Left hindlimb (tissue), 1 donor: ENCODE data around the gene ACAN.
"Not testable (repeated sequence)": the region's sequence is repeated elsewhere in the genome, so short reads cannot be mapped to it uniquely, and the experiment has no call there.

Experiments
- DNase-seq: peaks from one replicate; pipeline ENCODE4 v3.0.0-alpha.2; 2018

The ACAN gene

DNA sequence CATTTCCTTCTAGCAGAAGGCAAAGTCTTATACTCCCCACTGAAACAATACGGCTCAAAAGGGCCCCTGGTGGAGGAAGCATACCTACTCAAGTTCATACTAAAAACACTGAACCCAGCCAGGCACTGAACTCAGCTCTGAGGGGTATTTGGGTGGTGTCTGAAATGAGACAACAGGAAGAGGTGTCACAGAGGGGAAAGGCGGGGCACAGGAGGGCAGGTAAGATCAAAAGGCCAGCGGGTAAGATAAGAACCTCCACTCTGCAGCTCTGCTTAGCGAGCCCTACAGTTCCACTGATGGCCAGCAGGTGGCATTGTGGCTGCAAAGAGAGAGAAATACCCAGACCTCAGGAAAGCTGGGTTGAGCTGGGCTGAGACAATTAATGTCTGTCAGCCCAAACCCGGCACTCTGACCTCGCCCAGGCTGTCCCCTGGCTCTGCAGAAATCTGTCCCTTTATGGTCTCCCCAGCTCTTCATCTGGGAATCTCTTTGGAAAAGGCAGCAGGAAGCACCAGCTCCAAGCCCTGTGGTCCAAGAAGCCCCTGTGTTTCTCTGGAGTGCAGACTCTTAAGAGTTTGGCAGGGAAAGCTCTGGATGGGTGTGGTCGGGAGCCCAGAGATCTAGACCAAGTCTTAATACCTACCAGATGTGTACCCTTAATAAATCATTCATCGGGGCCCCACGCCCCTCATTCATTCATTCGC is 101.5 kb downstream of the ACAN start:
- DNase-seq = peak; percentile 77

DNA sequence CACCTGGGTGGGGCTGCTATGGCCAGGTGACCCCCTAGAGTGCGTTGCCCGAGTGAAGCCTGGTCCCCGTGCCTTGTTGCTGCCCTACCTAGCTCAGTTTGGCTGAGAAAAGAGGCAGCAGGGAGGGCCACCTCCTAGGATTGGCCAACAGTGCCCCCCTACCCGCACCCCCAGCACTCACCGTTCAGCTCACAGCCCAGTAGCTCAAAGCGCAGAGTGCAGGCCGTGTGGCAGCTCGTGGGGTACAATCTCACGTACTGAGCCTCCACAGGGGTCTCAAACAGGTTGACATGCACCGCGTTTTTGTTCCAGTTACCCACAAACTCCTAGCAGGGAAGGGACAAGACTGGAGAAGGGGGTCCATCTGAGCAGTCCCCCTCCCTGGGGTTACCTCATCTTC is 102.3 kb downstream of the ACAN start:
- no peak for DNase-seq

DNA sequence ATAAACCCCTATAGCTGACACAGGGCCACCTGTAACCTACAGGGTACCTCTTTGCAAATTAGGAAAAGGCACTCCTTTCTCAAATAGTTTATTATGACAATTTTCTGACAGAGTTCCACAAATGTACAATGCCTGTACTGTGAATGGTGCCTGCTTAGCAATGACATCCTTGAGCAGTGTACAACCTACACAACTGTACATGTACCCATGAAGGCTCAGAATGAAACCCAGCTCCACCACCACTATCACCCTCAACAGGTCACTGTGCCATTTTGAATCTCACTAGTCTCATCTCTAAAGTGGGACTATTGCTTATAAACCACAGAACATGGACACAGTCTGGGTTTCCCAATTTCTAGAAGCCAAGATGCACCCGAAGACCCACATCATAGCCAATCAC is 102.9 kb downstream of the ACAN start:
- no peak for DNase-seq

GRCh38 chr15:88906551-88906950 is 103.3 kb downstream of the ACAN start:
- no peak for DNase-seq

GRCh38 chr15:88907111-88907510 is 103.9 kb downstream of the ACAN start:
- DNase-seq = no peak

- DNase-seq = no peak
Observed at GRCh38 chr15:88908123-88908522, 104.9 kb downstream of the ACAN start.

GRCh38 chr15:88908697-88909621 is 105.7 kb downstream of the ACAN start:
- DNase-seq = no peak

DNA sequence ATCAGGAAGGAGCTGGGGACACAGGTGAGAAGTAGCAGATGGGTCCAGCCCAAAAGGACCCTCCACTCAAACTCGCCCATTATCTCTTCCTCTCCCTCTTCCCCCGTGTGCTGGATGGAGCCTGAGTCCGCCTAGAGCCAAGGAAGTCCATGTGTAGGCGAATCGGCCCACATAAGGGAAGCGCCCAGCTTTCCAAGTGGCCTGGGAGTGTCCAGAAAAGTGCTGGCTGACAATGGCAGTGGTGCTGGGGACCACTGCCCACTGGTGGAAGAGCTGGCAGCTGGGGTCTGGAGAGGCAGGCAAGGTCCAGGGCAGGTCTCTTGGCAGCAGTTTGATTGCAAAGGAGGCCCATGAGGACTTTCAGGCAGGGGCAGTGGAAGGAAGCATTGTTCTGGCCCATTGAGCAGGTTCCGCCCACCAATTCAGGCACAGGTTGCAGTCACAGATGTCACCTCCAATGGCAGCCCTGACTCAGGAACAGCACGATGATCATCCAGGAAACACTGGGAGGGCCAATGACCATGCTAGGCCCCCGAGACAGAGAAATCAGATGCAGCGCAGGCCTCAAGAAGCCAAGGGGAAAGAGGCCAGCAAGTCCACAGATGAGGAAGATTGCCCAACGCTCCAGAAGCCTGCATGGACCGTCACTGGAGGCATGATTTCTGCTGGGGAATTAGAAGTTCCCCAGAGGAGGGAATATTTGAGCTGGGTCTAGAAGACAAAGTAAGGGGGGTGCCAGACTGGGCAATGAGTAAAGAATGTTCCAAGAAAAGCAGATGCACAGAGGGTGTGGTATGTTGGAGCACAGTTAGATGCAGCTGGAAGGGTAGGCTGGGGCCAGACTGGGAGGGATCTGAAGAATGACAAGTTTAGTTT is 107.0 kb downstream of the ACAN start:
- DNase-seq = no peak

DNA sequence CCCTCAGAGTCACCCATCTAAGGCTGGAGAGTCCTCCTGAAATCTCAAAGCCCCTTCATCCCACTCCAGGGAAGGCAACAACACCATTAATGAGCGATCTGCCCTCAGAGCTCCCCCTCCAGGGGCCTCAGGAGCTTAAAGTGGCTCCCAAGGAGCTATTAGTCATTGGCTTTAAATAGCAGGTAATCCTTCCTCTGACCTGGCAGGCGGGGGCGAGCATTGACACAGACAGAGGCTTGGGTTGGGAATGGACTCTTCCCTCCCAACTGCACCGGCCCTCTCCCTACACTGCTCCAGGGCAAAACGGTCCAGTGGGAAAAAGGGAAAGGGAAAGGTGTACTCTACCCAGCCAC is 108.5 kb downstream of the ACAN start:
- DNase-seq = no peak

DNA sequence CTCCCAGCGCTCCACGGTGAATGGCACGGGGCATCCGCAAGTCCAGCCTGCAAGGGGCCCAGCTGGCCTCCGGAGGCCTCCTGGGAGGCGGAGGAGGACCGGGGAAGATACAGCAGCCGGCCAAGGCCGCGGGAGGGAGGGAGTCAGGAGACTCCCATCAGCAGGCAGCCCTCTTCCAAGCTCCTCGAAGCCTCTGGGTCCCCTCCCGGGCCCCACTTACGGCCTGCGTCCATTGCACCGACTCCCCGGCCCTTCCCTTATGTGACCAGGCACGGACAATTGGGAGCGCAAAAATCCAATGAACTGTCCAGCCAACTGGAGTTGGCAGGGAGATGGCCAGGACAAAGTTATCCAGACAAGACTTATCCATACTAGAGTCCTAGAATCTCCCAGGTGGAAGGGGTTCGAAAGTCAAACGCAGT is 109.3 kb downstream of the ACAN start:
- no peak for DNase-seq

DNA sequence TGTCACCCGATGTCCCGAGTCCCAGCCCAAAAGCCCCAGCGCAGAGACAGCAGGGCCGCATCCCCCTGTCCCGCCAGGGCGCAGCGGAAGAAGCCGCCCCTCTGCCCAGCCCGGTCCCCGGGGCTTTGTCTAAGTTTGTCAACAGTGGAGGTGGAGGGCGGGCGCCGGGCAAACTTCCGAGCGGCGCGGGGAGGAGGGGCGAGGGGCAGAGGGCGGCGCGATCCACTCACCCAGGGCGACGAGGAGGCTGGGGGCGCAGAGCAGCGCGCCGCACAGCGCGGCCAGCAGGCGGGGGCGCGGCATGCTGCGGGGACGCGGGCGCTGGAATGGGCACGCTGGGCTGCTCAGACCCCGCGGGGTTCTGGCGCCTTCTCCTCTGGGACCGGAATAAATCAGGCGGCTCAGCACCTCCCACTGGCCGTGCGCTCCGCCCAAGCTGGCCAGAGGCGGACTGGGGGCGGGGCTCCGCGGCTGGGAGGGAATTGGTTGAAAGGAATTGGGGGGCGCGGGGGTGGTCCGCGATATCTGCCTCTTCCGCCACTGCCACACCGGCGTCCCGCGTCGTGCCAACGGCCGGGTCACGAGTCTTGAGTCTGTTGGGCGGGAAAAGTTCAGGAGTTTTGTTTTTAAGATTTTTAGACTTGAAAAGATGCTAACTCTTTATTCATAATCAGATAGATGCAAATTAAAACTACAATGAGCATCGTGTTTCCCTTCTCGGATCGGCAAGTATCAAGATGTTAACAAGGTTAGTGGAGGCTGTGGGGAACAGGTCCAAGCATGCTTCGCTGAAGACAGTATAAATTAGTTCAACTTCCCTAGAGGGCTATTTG is 110.0 kb downstream of the ACAN start, which contains the start of gene MFGE8:
Gene MFGE8, minus strand, starts transcription at position 363 of the 833 bp plus-strand sequence. Its CDS starts 60 bp downstream, at position 303.
- peak; percentile 85 for DNase-seq

DNA sequence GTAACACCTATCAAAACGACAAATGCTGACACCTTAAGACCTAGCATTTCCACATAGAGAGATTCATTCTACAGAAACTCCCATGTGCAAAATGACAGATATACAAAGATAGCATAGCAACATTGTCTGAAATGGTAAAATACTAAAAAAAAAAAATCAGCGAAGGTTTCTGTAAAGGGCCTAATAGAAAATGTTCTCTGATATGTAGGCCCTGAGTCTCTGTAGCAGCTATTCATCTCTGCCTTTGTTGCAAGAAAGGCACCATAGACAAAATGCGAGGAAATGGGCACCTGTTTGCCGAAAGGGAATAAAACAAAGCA is 110.6 kb downstream of the ACAN start:
- DNase-seq = no peak

DNA sequence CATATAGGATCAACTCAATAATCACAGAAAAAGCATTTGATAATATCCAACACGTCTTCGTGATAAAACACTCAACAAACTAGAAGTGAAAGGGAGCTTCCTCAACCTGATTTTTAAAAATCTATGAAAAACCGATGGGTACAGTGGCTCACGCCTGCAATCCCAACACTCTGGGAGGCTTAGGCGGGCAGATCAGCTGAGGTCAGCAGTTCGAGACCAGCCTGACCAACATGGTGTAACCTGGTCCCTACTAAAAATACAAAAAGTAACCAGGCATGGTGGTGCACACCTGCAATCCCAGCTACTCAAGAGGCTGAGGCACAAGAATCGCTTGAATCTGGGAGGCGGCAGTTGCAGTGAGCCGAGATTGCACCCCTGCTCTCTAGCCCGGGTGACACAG is 112.1 kb downstream of the ACAN start:
- DNase-seq = no peak

GRCh38 chr15:88917760-88918159 is 114.5 kb downstream of the ACAN start:
- no peak for DNase-seq

DNA sequence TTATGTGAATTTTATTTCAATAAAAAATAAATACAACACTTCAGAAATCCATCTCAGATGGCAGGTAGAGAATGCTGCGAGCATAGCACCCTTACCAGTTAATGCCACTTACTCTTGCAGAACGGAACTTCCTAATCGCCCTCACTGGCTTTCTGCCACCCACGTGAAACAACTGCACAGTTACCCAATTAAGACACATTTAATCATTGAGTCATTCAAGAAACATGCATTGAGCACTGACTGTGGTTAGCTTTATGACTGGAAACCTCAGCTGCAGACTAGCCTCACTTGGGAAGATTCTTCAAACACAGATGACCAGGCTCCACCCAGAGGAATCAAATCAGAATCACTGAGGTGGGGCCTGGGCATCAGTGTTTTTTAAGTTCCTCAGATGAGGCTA is 115.5 kb downstream of the ACAN start:
- no peak for DNase-seq

GRCh38 chr15:88920186-88920891 is 117.1 kb downstream of the ACAN start:
- DNase-seq = no peak

DNA sequence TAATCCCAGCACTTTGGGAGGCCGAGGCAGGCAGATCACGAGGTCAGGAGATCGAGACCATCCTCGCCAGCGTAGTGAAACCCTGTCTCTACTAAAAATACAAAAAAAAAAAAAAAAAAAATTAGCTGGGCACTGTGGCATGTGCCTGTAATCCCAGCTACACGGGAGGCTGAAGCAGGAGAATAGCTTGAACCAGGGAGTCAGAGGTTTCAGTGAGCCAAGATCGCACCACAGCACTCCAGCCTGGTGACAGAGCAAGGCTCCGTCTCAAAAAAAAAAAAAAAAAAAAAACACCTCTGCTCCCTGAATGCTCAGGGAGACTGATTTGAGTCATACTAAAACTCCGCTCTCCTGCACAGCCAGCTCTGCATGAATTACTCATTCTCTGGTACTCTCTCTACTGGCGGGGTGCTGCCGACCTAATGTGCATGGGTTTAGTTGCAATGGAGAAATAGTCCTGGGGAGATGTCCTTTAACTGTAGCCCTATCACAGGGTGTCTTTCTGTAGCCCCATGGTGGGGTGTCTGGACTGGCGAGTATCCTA is 117.7 kb downstream of the ACAN start:
- not testable (repeated sequence) for DNase-seq
